Measurements from ENCODE around the gene DGKG. TPM values are rescaled to one million over a fixed set of nuclear protein-coding genes. Genes with fewer than 3 reads are reported as not detected.

Gene DGKG
- total RNA-seq, 1 donor from 2014 or later = 0.22 TPM

GRCh38 chr3:186333256-186333655, 28.8 kb downstream of the DGKG start:
- no peaks in the 10 kb centered on the region for H4K20me1 ChIP-seq (ENCODE audit: low read depth)
- no peaks in the 10 kb centered on the region for H3K79me2 ChIP-seq (ENCODE audit: low read depth)
- H3K9me3 ChIP-seq (ENCODE audit: low read depth) = no peaks in the 10 kb centered on the region
- H3K4me3 ChIP-seq = no peak overlapping the region
- Mint-ChIP-seq H3K9me3 (no peaks in the 10 kb centered on the region), H3K4me3 (no peak overlapping the region), H3K27me3 (ENCODE audit: insufficient read depth, low read depth) (no peaks in the 10 kb centered on the region), H3K36me3 (no peaks in the 10 kb centered on the region), H3K4me1 (peaks cover 3% of the 10 kb centered on the region), H3K27ac (no peak overlapping the region)
- no peak overlapping the region for H2AFZ ChIP-seq (replicated peaks)
- H3K9ac ChIP-seq = no peak overlapping the region
- peaks cover 19% of the 10 kb centered on the region for H3K27me3 ChIP-seq
- no peaks in the 10 kb centered on the region for H3F3A ChIP-seq (ENCODE audit: low read depth)
- no peaks in the 10 kb centered on the region for H3K36me3 ChIP-seq
- no peaks in the 10 kb centered on the region for H3K4me1 ChIP-seq
- H3K4me2 ChIP-seq = no peak overlapping the region
- no peak overlapping the region for H3K27ac ChIP-seq
- no peak for TF ChIP-seq EZH2phosphoT487 (IDR thresholded peaks at IDR 0.05)
- no peak for TF ChIP-seq CTCF (IDR thresholded peaks at IDR 0.05)
- TF ChIP-seq EZH2 (IDR thresholded peaks at IDR 0.05) = no peak
- no peak for DNase-seq (ENCODE audit: low spot score)

DNA sequence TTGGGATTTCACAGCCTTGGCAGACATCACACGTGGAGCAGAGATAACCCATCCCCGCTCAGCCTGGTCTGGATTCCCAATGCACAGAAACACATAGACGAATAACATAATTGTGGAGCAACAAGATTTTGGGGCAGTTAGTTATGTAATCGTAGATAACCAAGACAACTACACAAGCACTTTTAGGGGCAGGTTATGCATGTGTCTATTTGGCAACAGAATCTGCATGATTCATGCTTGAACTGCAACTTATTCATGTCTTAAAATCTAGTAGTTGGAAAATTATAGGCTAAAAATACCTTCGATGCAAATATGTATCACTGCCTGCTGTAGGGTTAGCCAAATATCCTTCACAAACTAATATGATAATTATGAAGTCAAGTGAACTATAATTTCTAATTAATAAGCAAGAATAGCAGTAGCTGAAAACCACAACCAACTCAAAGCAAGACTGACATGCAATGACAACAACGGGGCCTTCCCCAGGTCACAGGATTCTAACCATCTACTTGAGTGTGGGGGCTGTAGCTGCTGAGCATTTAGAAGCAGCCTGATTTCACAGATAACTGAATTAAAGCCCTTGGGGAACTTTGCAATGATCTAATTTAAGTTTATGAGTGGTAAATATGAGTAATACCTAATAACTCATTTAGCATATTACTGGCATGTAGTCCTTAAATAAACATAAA, 31.1 kb downstream of the DGKG start:
- Mint-ChIP-seq H3K4me3 (no peak overlapping the region), H3K4me1 (peaks cover 9% of the 10 kb centered on the region), H3K27ac (no peak overlapping the region), H3K36me3 (no peaks in the 10 kb centered on the region), H3K27me3 (ENCODE audit: insufficient read depth, low read depth) (no peaks in the 10 kb centered on the region), H3K9me3 (no peaks in the 10 kb centered on the region)
- no peak overlapping the region for H3K4me2 ChIP-seq
- no peak for DNase-seq (ENCODE audit: low spot score)
- H3K27me3 ChIP-seq = peaks cover 7% of the 10 kb centered on the region
- H3K27ac ChIP-seq = no peak overlapping the region
- TF ChIP-seq EZH2 (IDR thresholded peaks at IDR 0.05) (no peak), EZH2phosphoT487 (IDR thresholded peaks at IDR 0.05) (no peak), CTCF (IDR thresholded peaks at IDR 0.05) (no peak)
- no peaks in the 10 kb centered on the region for H3K9me3 ChIP-seq (ENCODE audit: low read depth)
- no peak overlapping the region for H3K9ac ChIP-seq
- no peak overlapping the region for H3K4me3 ChIP-seq
- H3K79me2 ChIP-seq (ENCODE audit: low read depth) = no peaks in the 10 kb centered on the region
- no peaks in the 10 kb centered on the region for H3K4me1 ChIP-seq
- H4K20me1 ChIP-seq (ENCODE audit: low read depth) = no peaks in the 10 kb centered on the region
- no peaks in the 10 kb centered on the region for H3K36me3 ChIP-seq
- no peak overlapping the region for H2AFZ ChIP-seq (replicated peaks)
- H3F3A ChIP-seq (ENCODE audit: low read depth) = no peaks in the 10 kb centered on the region

DNA sequence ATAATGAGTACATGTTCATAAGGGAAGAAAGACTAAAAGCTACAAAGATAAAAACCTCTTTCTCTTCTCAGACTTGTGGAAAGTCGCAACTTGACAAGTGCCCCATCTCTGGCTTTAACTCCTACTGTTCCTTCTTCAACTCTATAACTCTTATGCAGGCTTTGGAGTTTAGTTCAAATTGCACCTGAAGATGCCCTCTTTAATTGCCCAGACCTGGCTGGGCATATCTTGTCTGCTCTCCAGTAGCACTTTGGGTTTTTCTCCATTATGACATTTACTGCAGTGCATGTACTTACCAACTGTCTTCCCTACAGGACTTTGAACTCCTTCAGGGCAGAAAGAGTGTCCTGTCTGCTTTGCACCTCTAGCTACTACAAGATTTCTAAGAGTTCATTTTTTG, 32.4 kb downstream of the DGKG start:
- Histone ChIP-seq H3K36me3 (no peaks in the 10 kb centered on the region), H3K4me3 (no peak overlapping the region), H3K4me1 (no peaks in the 10 kb centered on the region), H4K20me1 (ENCODE audit: low read depth) (no peaks in the 10 kb centered on the region), H3F3A (ENCODE audit: low read depth) (no peaks in the 10 kb centered on the region), H2AFZ (replicated peaks) (no peak overlapping the region), H3K4me2 (no peak overlapping the region), H3K79me2 (ENCODE audit: low read depth) (no peaks in the 10 kb centered on the region), H3K27me3 (peaks cover 4% of the 10 kb centered on the region), H3K9ac (no peak overlapping the region), H3K27ac (no peak overlapping the region), H3K9me3 (ENCODE audit: low read depth) (no peaks in the 10 kb centered on the region)
- TF ChIP-seq EZH2phosphoT487 (IDR thresholded peaks at IDR 0.05) = no peak
- TF ChIP-seq CTCF (IDR thresholded peaks at IDR 0.05) = no peak
- no peak for TF ChIP-seq EZH2 (IDR thresholded peaks at IDR 0.05)
- Mint-ChIP-seq H3K36me3 (no peaks in the 10 kb centered on the region), H3K27me3 (ENCODE audit: insufficient read depth, low read depth) (no peaks in the 10 kb centered on the region), H3K27ac (no peak overlapping the region), H3K4me3 (no peak overlapping the region), H3K9me3 (no peaks in the 10 kb centered on the region), H3K4me1 (peaks cover 9% of the 10 kb centered on the region)
- DNase-seq (ENCODE audit: low spot score) = no peak
